Loucy (cell line): ENCODE measurements around the gene SLC35E4.

Experiments used
- CTCF ChIP-seq: fragments of 200-600 bp; sonication (generic); conservative IDR thresholded peaks from 2 replicates; pipeline ENCODE4 v1.5.1; 2014; ENCODE audit warnings: mild to moderate bottlenecking, antibody characterized with exemption, low read length
- EZH2phosphoT487 ChIP-seq: fragments of 200-600 bp; IDR thresholded peaks from 2 replicates; pipeline ENCODE4 v1.6.1; 2018; ENCODE audit warnings: antibody characterized with exemption, mild to moderate bottlenecking, moderate library complexity, borderline replicate concordance

GRCh38 chr22:30695871-30696655, 60.5 kb downstream of the SLC35E4 start:
- no peak for TF ChIP-seq CTCF
- no peak for TF ChIP-seq EZH2phosphoT487
